Stimulated activated CD4-positive, alpha-beta T cell treated with anti-CD3 and anti-CD28 coated beads, Interleukin-15, amount 100 ng/mL, for 24 hours (primary cell): ENCODE data around the gene ERGIC3.
"Not testable (repeated sequence)": the region's sequence is repeated elsewhere in the genome, so short reads cannot be mapped to it uniquely, and the experiment has no call there.

ENCODE experiments used
- DNase-seq: peaks from one replicate; pipeline ENCODE4 v3.0.0-alpha.2; 2020

ERGIC3 gene

GRCh38 chr20:35518955-35519354 is 22.9 kb upstream of the ERGIC3 start:
- DNase-seq, result no peak

- peak; percentile 46 for DNase-seq
These were observed 18.5 kb upstream of the ERGIC3 start for GRCh38 chr20:35523298-35523888.

GRCh38 chr20:35525639-35526038 is 16.2 kb upstream of the ERGIC3 start:
- DNase-seq, result no peak

GRCh38 chr20:35527122-35527769 is 14.6 kb upstream of the ERGIC3 start:
- DNase-seq, result no peak

- no peak for DNase-seq
These were observed 12.3 kb upstream of the ERGIC3 start, which contains the start of gene C20orf173 for GRCh38 chr20:35529552-35529951. TSS of gene C20orf173 (minus strand) at chr20:35529652. CDS start at chr20:35529373, 279 bp downstream.

GRCh38 chr20:35539756-35540212 is 2.1 kb upstream of the ERGIC3 start:
- DNase-seq, result peak; percentile 28

- DNase-seq, result no peak
These were observed 628 bp upstream of the ERGIC3 start for GRCh38 chr20:35541118-35541782.

GRCh38 chr20:35542990-35543389 is 1.1 kb downstream of the ERGIC3 start:
- DNase-seq, result no peak

GRCh38 chr20:35544436-35544835 is 2.6 kb downstream of the ERGIC3 start:
- no peak for DNase-seq

GRCh38 chr20:35544941-35545340 is 3.1 kb downstream of the ERGIC3 start:
- DNase-seq, result not testable (repeated sequence)

GRCh38 chr20:35546127-35546526 is 4.2 kb downstream of the ERGIC3 start:
- no peak for DNase-seq

GRCh38 chr20:35547329-35547728 is 5.5 kb downstream of the ERGIC3 start:
- DNase-seq, result no peak

GRCh38 chr20:35551503-35551902 is 9.6 kb downstream of the ERGIC3 start:
- DNase-seq, result no peak

GRCh38 chr20:35552914-35553313 is 11.0 kb downstream of the ERGIC3 start:
- DNase-seq, result no peak

GRCh38 chr20:35555461-35555860 is 13.6 kb downstream of the ERGIC3 start:
- not testable (repeated sequence) for DNase-seq

GRCh38 chr20:35555951-35556645 is 14.2 kb downstream of the ERGIC3 start:
- DNase-seq, result no peak

- DNase-seq, result no peak
These were observed 15.0 kb downstream of the ERGIC3 start for GRCh38 chr20:35556871-35557270.

- DNase-seq, result no peak
These were observed 16.6 kb downstream of the ERGIC3 start for GRCh38 chr20:35558451-35558850.

GRCh38 chr20:35559042-35559693 is 17.3 kb downstream of the ERGIC3 start:
- DNase-seq, result no peak

GRCh38 chr20:35560105-35560511 is 18.2 kb downstream of the ERGIC3 start:
- DNase-seq, result no peak

GRCh38 chr20:35560541-35560940 is 18.7 kb downstream of the ERGIC3 start:
- no peak for DNase-seq

GRCh38 chr20:35561268-35561667 is 19.4 kb downstream of the ERGIC3 start:
- peak; percentile 15 for DNase-seq

- no peak for DNase-seq
These were observed 19.8 kb downstream of the ERGIC3 start for GRCh38 chr20:35561671-35562070.
